Tibial nerve (tissue), 4 donors: ENCODE results near the gene LRRC8A. TPM values are rescaled to one million over a fixed set of nuclear protein-coding genes. Genes with fewer than 3 reads are reported as not detected.
"Not testable (repeated sequence)": the region's sequence is repeated elsewhere in the genome, so short reads cannot be mapped to it uniquely, and the experiment has no call there.

Source experiments
- DNase-seq, 2 donors: peaks; one replicate each; pipeline ENCODE4 v3.0.0-alpha.2; 2019; ENCODE audit warnings: low spot score in 2 of 2
- H3K27ac ChIP-seq, 4 donors: fragments of 200-600 bp; sonication (generic) in 3 of 4; one replicate each; pipeline ENCODE4 v1.5.1; 2017 to 2019; ENCODE audit warnings: mild to moderate bottlenecking in 1 of 4
- H3K27me3 ChIP-seq, 2 donors: fragments of 200-600 bp; sonication (generic) in 1 of 2; one replicate each; pipeline versions ENCODE4 v1.5.1 to v1.6.0; 2017 to 2019
- H3K36me3 ChIP-seq, 3 donors: fragments of 200-600 bp; sonication (generic); one replicate each; pipeline ENCODE4 v1.5.1; 2018 to 2019
- H3K4me1 ChIP-seq, 4 donors: fragments of 200-600 bp; sonication (generic) in 3 of 4; one replicate each; pipeline ENCODE4 v1.5.1; 2017 to 2019
- H3K4me3 ChIP-seq, 4 donors: fragments of 200-600 bp; sonication (generic) in 3 of 4; one replicate each; pipeline ENCODE4 v1.5.1; 2017 to 2019; ENCODE audit warnings: mild to moderate bottlenecking in 1 of 4, moderate library complexity in 1 of 4
- H3K9me3 ChIP-seq, 4 donors: fragments of 200-600 bp; sonication (generic) in 3 of 4; one replicate each; pipeline ENCODE4 v1.5.1; 2017 to 2019
- CTCF ChIP-seq, 5 experiments: fragments of 200-600 bp in 3 of 5; fragments of 450-650 bp in 2 of 5; sonication (generic) in 3 of 5; IDR thresholded peaks; one replicate each; pipeline ENCODE4 v1.5.1; 2016 to 2019; ENCODE audit warnings: antibody characterized with exemption in 5 of 5, mild to moderate bottlenecking in 3 of 5, moderate library complexity in 2 of 5
- EP300 ChIP-seq, 2 donors: sonication (generic); formaldehyde crosslinking; IDR thresholded peaks; one replicate each; pipeline ENCODE4 v1.6.1; 2017; ENCODE audit warnings: antibody characterized with exemption in 2 of 2, mild to moderate bottlenecking in 1 of 2
- POLR2A ChIP-seq, 2 donors: fragments of 450-650 bp; IDR thresholded peaks; one replicate each; pipeline ENCODE4 v1.6.1; 2017; ENCODE audit warnings: antibody characterized with exemption in 2 of 2, mild to moderate bottlenecking in 2 of 2, moderate library complexity in 2 of 2
- WGBS, 2 donors: methylation state at CpG; one replicate each; pipeline ENCODE4 v1.1.5; 2018; 5-methylcytosine and 5-hydroxymethylcytosine counted together
- total RNA-seq, 4 donors: library from RNA; depleted of rRNA; stranded (reverse); fragments of >200 nt; gene quantifications; one replicate each; pipeline ENCODE4 v1.1.0, GENCODE V29; 2016

Gene LRRC8A
- total RNA-seq, 4 donors from 2014 or later: 65.1 to 94.7 (median 81.1) TPM

- 65 to 78% methylated on average over 3 of the region's 3 CpGs for WGBS, 2 donors
- H3K4me1 ChIP-seq: no peaks in the 10 kb centered on the region
- TF ChIP-seq CTCF (IDR thresholded peaks at IDR 0.05): no peak
- no peak for TF ChIP-seq EP300 (IDR thresholded peaks at IDR 0.05)
- TF ChIP-seq POLR2A (IDR thresholded peaks at IDR 0.05): no peak
- H3K9me3 ChIP-seq: no peaks in the 10 kb centered on the region
- no peak overlapping the region for H3K4me3 ChIP-seq
- no peak overlapping the region for H3K27ac ChIP-seq
- no peaks in the 10 kb centered on the region for H3K27me3 ChIP-seq
- H3K36me3 ChIP-seq: peaks cover 0 to 74% (median 5%) of the 10 kb centered on the region in 3 donors
- no peak for DNase-seq
These were observed 43.6 kb upstream of the LRRC8A start for GRCh38 chr9:128838338-128838737.

GRCh38 chr9:128840524-128840923 is 41.4 kb upstream of the LRRC8A start:
- DNase-seq: no peak
- Histone ChIP-seq H3K27ac (no peak overlapping the region), H3K4me1 (no peaks in the 10 kb centered on the region), H3K27me3 (no peaks in the 10 kb centered on the region), H3K36me3 (peaks cover 0 to 61% (median 3%) of the 10 kb centered on the region in 3 donors), H3K9me3 (no peaks in the 10 kb centered on the region), H3K4me3 (no peak overlapping the region)
- TF ChIP-seq CTCF (IDR thresholded peaks at IDR 0.05) (no peak), EP300 (IDR thresholded peaks at IDR 0.05) (no peak), POLR2A (IDR thresholded peaks at IDR 0.05) (no peak)
- WGBS, 2 donors: 95 to 96% methylated on average over 1 of the region's 1 CpG

GRCh38 chr9:128841694-128842492 is 40.0 kb upstream of the LRRC8A start:
- Histone ChIP-seq H3K4me1 (no peaks in the 10 kb centered on the region), H3K9me3 (no peaks in the 10 kb centered on the region), H3K36me3 (peaks cover 0 to 52% (median 0%) of the 10 kb centered on the region in 3 donors), H3K27me3 (no peaks in the 10 kb centered on the region), H3K4me3 (no peak overlapping the region), H3K27ac (no peak overlapping the region)
- TF ChIP-seq POLR2A (IDR thresholded peaks at IDR 0.05): no peak
- TF ChIP-seq EP300 (IDR thresholded peaks at IDR 0.05): no peak
- TF ChIP-seq CTCF (IDR thresholded peaks at IDR 0.05): no peak
- WGBS, 2 donors: 82 to 87% methylated on average over 12 of the region's 12 CpGs
- DNase-seq: no peak

GRCh38 chr9:128843171-128843570 is 38.8 kb upstream of the LRRC8A start:
- peaks cover 0 to 50% (median 0%) of the 10 kb centered on the region in 3 donors for H3K36me3 ChIP-seq
- DNase-seq, H3K4me3 ChIP-seq, H3K9me3 ChIP-seq, H3K27ac ChIP-seq, H3K4me1 ChIP-seq, H3K27me3 ChIP-seq: not testable (repeated sequence)
- 95 to 98% methylated on average over 7 of the region's 7 CpGs for WGBS, 2 donors

- TF ChIP-seq CTCF (IDR thresholded peaks at IDR 0.05): no peak
- no peak for TF ChIP-seq EP300 (IDR thresholded peaks at IDR 0.05)
- TF ChIP-seq POLR2A (IDR thresholded peaks at IDR 0.05): no peak
- peaks cover 0 to 37% (median 0%) of the 10 kb centered on the region in 3 donors for H3K36me3 ChIP-seq
These were observed 36.6 kb upstream of the LRRC8A start for GRCh38 chr9:128845186-128845931.

More at GRCh38 chr9:128845186-128845931, 36.6 kb upstream of the LRRC8A start:
- H3K27me3 ChIP-seq: no peaks in the 10 kb centered on the region
- H3K9me3 ChIP-seq: peaks cover 0 to 3% (median 0%) of the 10 kb centered on the region in 4 donors
- WGBS, 2 donors: 64% methylated on average over 12 of the region's 13 CpGs
- H3K4me3 ChIP-seq: no peak overlapping the region
- no peak overlapping the region for H3K27ac ChIP-seq
- H3K4me1 ChIP-seq: no peaks in the 10 kb centered on the region
- no peak for DNase-seq
